Vagina (tissue), 2 donors: Measurements from ENCODE around the gene MBD1. TPM values are rescaled to one million over a fixed set of nuclear protein-coding genes. Genes with fewer than 3 reads are reported as not detected.

Source experiments
- DNase-seq, 2 donors: peaks; one replicate each; pipeline ENCODE4 v3.0.0-alpha.2; 2017; ENCODE audit errors: extremely low spot score in 2 of 2
- H3K27ac ChIP-seq: fragments of 200-600 bp; sonication (generic); one replicate; pipeline ENCODE4 v1.5.1; 2019
- H3K27me3 ChIP-seq: fragments of 200-600 bp; sonication (generic); one replicate; pipeline ENCODE4 v1.5.1; 2019
- H3K36me3 ChIP-seq, 2 donors: fragments of 200-600 bp; sonication (generic); one replicate each; pipeline ENCODE4 v1.5.1; 2017 to 2019
- H3K4me1 ChIP-seq: fragments of 200-600 bp; sonication (generic); one replicate; pipeline ENCODE4 v1.5.1; 2019
- H3K4me3 ChIP-seq, 2 donors: fragments of 200-600 bp; sonication (generic); 1 replicate in 1 of 2; 2 replicates in 1 of 2; pipeline ENCODE4 v1.5.1; 2016 to 2019
- H3K9me3 ChIP-seq: fragments of 200-600 bp; sonication (generic); one replicate; pipeline ENCODE4 v1.5.1; 2019
- POLR2A ChIP-seq, 2 donors: fragments of 450-650 bp; IDR thresholded peaks; one replicate each; pipeline ENCODE4 v1.6.1; 2017; ENCODE audit warnings: antibody characterized with exemption in 2 of 2, mild to moderate bottlenecking in 2 of 2, moderate library complexity in 2 of 2
- POLR2AphosphoS5 ChIP-seq, 2 donors: sonication (generic); formaldehyde crosslinking; IDR thresholded peaks; one replicate each; pipeline ENCODE4 v1.9.0; 2017; ENCODE audit warnings: antibody characterized with exemption in 2 of 2, mild to moderate bottlenecking in 2 of 2, low read depth in 1 of 2; ENCODE audit not compliant: insufficient read depth in 1 of 2
- intact Hi-C: fragments of 100-400 bp; cut with DNase I; formaldehyde crosslinking; loops from one replicate; pipeline ENCODE4 v1.15.1; 2023
- total RNA-seq: library from RNA; depleted of rRNA; stranded (reverse); fragments of >200 nt; gene quantifications from one replicate; pipeline ENCODE4 v1.2.3, GENCODE V29; 2016
- TF ChIP-seq, protein P1 (sequence below), 3 experiments: fragments of 450-650 bp in 2 of 3; fragments of 200-600 bp in 1 of 3; sonication (generic) in 1 of 3; IDR thresholded peaks; one replicate each; pipeline ENCODE4 v1.5.1; 2017 to 2019; ENCODE audit warnings: antibody characterized with exemption in 3 of 3, mild to moderate bottlenecking in 2 of 3, moderate library complexity in 2 of 3

MBD1 gene
- total RNA-seq, 1 donor from 2014 or later: 85.7 TPM

DNA sequence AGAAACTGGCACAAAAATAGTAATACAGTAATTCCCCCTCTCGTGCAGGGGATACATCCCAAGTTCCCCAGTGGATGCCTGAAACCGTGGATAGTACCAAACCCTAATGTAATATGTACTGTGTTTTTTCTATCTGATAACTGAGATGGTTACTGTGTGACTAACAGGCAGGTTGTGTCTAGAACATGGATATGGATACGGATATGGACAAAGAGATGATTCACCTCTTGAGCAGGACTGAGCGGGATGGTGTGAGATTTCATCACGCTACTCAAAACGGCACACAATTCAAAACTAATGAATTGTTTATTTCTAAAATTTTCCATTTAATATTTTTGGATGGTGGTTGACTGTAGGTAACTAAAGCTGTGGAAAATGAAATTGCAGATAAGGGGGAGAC is 3.4 kb downstream of the MBD1 start:
- intact Hi-C loops: no loop called here
- Histone ChIP-seq H3K27me3 (no peaks in the 10 kb centered on the region), H3K9me3 (no peaks in the 10 kb centered on the region), H3K4me1 (peaks cover 29% of the 10 kb centered on the region), H3K4me3 (no peak overlapping the region), H3K36me3 (peaks cover 2 to 48% of the 10 kb centered on the region in 2 donors), H3K27ac (no peak overlapping the region)
- DNase-seq: no peak
- TF ChIP-seq, protein P1, sequence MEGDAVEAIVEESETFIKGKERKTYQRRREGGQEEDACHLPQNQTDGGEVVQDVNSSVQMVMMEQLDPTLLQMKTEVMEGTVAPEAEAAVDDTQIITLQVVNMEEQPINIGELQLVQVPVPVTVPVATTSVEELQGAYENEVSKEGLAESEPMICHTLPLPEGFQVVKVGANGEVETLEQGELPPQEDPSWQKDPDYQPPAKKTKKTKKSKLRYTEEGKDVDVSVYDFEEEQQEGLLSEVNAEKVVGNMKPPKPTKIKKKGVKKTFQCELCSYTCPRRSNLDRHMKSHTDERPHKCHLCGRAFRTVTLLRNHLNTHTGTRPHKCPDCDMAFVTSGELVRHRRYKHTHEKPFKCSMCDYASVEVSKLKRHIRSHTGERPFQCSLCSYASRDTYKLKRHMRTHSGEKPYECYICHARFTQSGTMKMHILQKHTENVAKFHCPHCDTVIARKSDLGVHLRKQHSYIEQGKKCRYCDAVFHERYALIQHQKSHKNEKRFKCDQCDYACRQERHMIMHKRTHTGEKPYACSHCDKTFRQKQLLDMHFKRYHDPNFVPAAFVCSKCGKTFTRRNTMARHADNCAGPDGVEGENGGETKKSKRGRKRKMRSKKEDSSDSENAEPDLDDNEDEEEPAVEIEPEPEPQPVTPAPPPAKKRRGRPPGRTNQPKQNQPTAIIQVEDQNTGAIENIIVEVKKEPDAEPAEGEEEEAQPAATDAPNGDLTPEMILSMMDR (IDR thresholded peaks at IDR 0.05): no peak
- TF ChIP-seq POLR2A (IDR thresholded peaks at IDR 0.05) (no peak), POLR2AphosphoS5 (IDR thresholded peaks at IDR 0.05; ENCODE audit: insufficient read depth in 1 of 2, low read depth in 1 of 2) (no peak)

GRCh38 chr18:50276452-50276851 is 4.9 kb downstream of the MBD1 start:
- TF ChIP-seq POLR2AphosphoS5 (IDR thresholded peaks at IDR 0.05; ENCODE audit: insufficient read depth in 1 of 2, low read depth in 1 of 2) (no peak), POLR2A (IDR thresholded peaks at IDR 0.05) (no peak)
- TF ChIP-seq, protein P1 (IDR thresholded peaks at IDR 0.05): no peak
- Histone ChIP-seq H3K36me3 (peaks cover 2 to 55% of the 10 kb centered on the region in 2 donors), H3K4me1 (peaks cover 24% of the 10 kb centered on the region), H3K27me3 (no peaks in the 10 kb centered on the region), H3K9me3 (no peaks in the 10 kb centered on the region), H3K4me3 (no peak overlapping the region), H3K27ac (no peak overlapping the region)
- no peak for DNase-seq
- intact Hi-C loops: no loop called here

DNA sequence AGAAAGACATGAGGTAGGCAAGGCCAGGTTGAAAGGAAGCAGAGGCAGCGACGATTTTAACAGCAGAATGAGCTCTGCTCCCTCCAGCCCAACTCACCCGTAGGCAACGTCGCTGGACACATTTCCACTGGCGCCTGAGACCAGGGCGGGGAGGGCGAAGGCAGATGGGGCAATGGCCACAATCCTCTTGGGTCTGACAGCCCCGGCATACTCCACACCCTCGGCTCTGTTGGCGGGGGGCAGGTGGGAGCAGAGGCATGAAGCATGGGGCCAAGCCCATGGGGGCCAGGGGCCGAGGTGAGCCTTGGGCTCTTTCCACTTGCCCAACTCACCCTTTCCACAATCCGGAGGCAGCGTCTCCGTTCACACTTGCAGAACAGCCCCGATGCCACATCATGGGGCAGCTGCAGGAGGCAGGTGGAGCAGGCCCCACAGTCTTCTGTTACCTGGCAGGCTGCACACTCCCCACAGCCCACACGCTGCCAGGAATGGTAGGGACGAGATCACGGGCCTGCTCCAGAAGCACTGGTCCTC is 5.8 kb downstream of the MBD1 start:
- no peaks in the 10 kb centered on the region for H3K9me3 ChIP-seq
- H3K27ac ChIP-seq: no peak overlapping the region
- no peak for DNase-seq
- TF ChIP-seq POLR2A (IDR thresholded peaks at IDR 0.05): no peak
- TF ChIP-seq POLR2AphosphoS5 (IDR thresholded peaks at IDR 0.05; ENCODE audit: insufficient read depth in 1 of 2, low read depth in 1 of 2): no peak
- TF ChIP-seq, protein P1 (IDR thresholded peaks at IDR 0.05): no peak
- peaks cover 2 to 57% of the 10 kb centered on the region in 2 donors for H3K36me3 ChIP-seq
- intact Hi-C loops: no loop called here
- no peaks in the 10 kb centered on the region for H3K27me3 ChIP-seq
- no peak overlapping the region for H3K4me3 ChIP-seq
- peaks cover 20% of the 10 kb centered on the region for H3K4me1 ChIP-seq

GRCh38 chr18:50274941-50275340 is 6.4 kb downstream of the MBD1 start:
- H3K9me3 ChIP-seq: no peaks in the 10 kb centered on the region
- H3K36me3 ChIP-seq: peaks cover 2 to 57% of the 10 kb centered on the region in 2 donors
- no peak for DNase-seq
- intact Hi-C loops: no loop called here
- no peaks in the 10 kb centered on the region for H3K27me3 ChIP-seq
- H3K4me1 ChIP-seq: peaks cover 14% of the 10 kb centered on the region
- H3K27ac ChIP-seq: no peak overlapping the region
- no peak overlapping the region for H3K4me3 ChIP-seq
- no peak for TF ChIP-seq POLR2A (IDR thresholded peaks at IDR 0.05)
- TF ChIP-seq, protein P1 (IDR thresholded peaks at IDR 0.05): no peak
- no peak for TF ChIP-seq POLR2AphosphoS5 (IDR thresholded peaks at IDR 0.05; ENCODE audit: insufficient read depth in 1 of 2, low read depth in 1 of 2)

GRCh38 chr18:50274044-50274442 is 7.3 kb downstream of the MBD1 start:
- Histone ChIP-seq H3K27ac (no peak overlapping the region), H3K9me3 (no peaks in the 10 kb centered on the region), H3K27me3 (no peaks in the 10 kb centered on the region), H3K4me1 (peaks cover 5% of the 10 kb centered on the region), H3K4me3 (no peak overlapping the region), H3K36me3 (peaks cover 2 to 62% of the 10 kb centered on the region in 2 donors)
- intact Hi-C loops: no loop called here
- DNase-seq: no peak
- TF ChIP-seq POLR2A (IDR thresholded peaks at IDR 0.05) (no peak), POLR2AphosphoS5 (IDR thresholded peaks at IDR 0.05; ENCODE audit: insufficient read depth in 1 of 2, low read depth in 1 of 2) (no peak)
- TF ChIP-seq, protein P1 (IDR thresholded peaks at IDR 0.05): no peak
